Measurements from ENCODE around the gene CAPS.
A peak's percentile ranks its signal among the peaks of the same experiment; 100 is the strongest.

Gene CAPS

GRCh38 chr19:5932146-5932545, 18.1 kb downstream of the CAPS start:
- peaks cover 29 to 86% (median 67%) of the 10 kb centered on the region in 3 donors for H3K36me3 ChIP-seq
- intact Hi-C loops (cut with DNase I; ENCODE audit: low total_unique reads): no loop called here

DNA sequence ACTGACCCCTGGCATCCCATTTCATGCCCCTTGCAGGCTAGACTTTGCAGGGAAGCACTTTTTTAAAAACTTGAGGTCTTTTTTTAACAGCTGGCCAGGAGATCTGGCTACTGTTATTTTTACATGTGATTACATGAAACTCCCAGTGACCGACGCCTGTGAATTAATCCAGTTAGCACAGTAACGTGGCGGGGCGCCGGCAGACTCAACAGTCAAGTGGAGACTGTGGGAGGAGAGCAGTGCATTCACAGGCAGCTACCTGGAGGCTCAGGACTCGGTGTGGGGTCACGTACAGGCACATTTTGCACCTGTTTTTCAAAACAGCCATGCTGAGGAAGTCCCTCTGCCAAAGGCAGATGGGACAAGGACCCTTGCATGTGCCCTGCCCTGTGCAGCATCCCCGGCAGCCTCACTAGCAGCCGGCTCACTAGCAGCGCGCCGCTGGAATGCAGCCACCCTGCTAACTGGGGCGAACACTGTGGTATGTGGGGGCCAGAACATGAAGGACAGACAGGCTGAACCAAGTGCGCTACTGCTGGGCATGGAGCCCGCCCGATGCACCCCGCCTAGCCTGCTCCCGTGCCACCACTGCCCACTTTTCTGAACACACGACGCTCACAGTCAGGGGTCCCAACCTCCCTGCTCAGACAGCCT, 18.7 kb downstream of the CAPS start:
- TF ChIP-seq CTCF (IDR thresholded peaks at IDR 0.05): no peak
- Histone ChIP-seq H3K36me3 (peaks cover 29 to 86% (median 67%) of the 10 kb centered on the region in 3 donors), H3K4me3 (no peak overlapping the region), H3K4me1 (peaks cover 0 to 15% (median 5%) of the 10 kb centered on the region in 4 donors), H3K27me3 (no peaks in the 10 kb centered on the region), H3K27ac (no peak overlapping the region), H3K9me3 (no peaks in the 10 kb centered on the region)
- no peak for DNase-seq
- intact Hi-C loops (cut with DNase I; ENCODE audit: low total_unique reads): no loop called here

More at GRCh38 chr19:5932146-5932545, 18.1 kb downstream of the CAPS start:
- no peak for DNase-seq
- Histone ChIP-seq H3K4me3 (no peak overlapping the region), H3K27me3 (no peaks in the 10 kb centered on the region), H3K27ac (no peak overlapping the region), H3K4me1 (peaks cover 0 to 21% (median 11%) of the 10 kb centered on the region in 4 donors), H3K9me3 (no peaks in the 10 kb centered on the region)
- no peak for TF ChIP-seq CTCF (IDR thresholded peaks at IDR 0.05)

DNA sequence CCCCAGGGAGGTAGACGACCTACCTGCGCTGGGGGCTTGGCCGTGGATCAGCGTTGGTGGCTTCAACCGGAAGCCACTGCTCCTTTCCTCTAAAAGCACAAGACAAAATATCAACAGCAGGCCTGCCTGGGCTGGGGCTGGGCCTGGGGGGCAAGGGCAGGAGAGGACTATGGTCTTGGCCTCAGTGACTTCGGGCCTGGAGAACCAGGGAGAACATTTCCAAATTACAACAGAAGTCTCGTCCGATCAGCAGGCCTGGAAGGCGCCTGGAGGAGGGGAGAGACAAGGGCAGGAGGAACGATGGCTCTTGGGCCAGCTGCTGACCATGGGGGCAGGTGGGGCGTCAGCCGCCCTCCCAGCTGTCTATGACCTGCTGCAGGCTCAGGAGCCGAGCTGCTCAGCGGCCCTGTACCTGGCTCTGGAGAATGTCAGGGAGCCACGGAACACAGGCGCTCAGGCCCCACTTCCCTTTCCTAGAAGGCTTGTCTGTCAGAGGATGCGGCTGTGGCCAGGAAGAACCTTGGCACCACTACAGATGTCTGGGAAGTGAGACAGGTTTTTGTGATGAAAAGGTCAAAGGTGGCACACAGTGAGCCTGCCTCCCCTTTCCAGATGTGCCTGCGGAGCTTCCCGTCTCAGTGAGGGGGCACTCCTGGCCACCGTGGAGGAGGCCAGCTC, 19.5 kb downstream of the CAPS start:
- Histone ChIP-seq H3K36me3 (peaks cover 23 to 86% (median 61%) of the 10 kb centered on the region in 3 donors), H3K9me3 (no peaks in the 10 kb centered on the region), H3K27me3 (no peaks in the 10 kb centered on the region), H3K27ac (no peak overlapping the region), H3K4me1 (peaks cover 0 to 14% (median 4%) of the 10 kb centered on the region in 4 donors), H3K4me3 (no peak overlapping the region)
- DNase-seq: no peak
- intact Hi-C loops (cut with DNase I; ENCODE audit: low total_unique reads): no loop called here
- no peak for TF ChIP-seq CTCF (IDR thresholded peaks at IDR 0.05)

DNA sequence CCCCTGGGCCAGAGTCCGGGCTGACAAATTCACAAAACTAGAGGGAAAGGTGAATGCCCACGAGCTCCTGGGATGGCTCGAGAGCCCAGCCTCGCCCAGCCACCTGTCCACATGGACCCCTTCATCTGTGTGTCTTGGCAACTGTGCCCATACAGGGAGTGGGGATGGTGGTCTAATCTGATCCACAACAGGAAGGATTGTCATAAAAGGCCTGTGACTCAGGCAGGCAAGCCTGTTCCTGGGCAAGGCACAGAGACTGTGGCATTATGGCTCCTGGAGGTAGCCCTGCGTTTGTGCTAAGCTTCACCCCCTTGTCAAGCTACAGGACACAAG, 20.0 kb downstream of the CAPS start:
- intact Hi-C loops (cut with DNase I; ENCODE audit: low total_unique reads): no loop called here
- no peak for TF ChIP-seq CTCF (IDR thresholded peaks at IDR 0.05)
- Histone ChIP-seq H3K4me1 (peaks cover 0 to 14% (median 4%) of the 10 kb centered on the region in 4 donors), H3K4me3 (no peak overlapping the region), H3K27me3 (no peaks in the 10 kb centered on the region), H3K27ac (no peak overlapping the region), H3K36me3 (peaks cover 18 to 85% (median 56%) of the 10 kb centered on the region in 3 donors), H3K9me3 (no peaks in the 10 kb centered on the region)
- no peak for DNase-seq

GRCh38 chr19:5934774-5935472, 20.9 kb downstream of the CAPS start:
- no peak for TF ChIP-seq CTCF (IDR thresholded peaks at IDR 0.05)
- intact Hi-C loops (cut with DNase I; ENCODE audit: low total_unique reads): no loop called here
- DNase-seq: no peak
- Histone ChIP-seq H3K9me3 (no peaks in the 10 kb centered on the region), H3K4me1 (peaks cover 0 to 14% (median 4%) of the 10 kb centered on the region in 4 donors), H3K4me3 (no peak overlapping the region), H3K36me3 (peaks cover 15 to 85% (median 55%) of the 10 kb centered on the region in 3 donors), H3K27ac (peak overlapping the region; percentile 17 to 36), H3K27me3 (no peaks in the 10 kb centered on the region)

Measured in tibial artery (tissue), 4 donors.